Endothelial cell of umbilical vein (primary cell): ENCODE measurements around the gene UNKL. TPM values are rescaled to one million over a fixed set of nuclear protein-coding genes. Genes with fewer than 3 reads are reported as not detected.

Source experiments
- BruUV-seq: library from RNA; stranded (reverse); fragments of 400-500 nt; replicated peaks from 2 replicates; lab custom pipeline; 2021; lab: Mats Ljungman, UMichigan
- CTCF ChIA-PET: fragments of 300-600, 350-600 bp; sonication (Branson Sonifier 250); formaldehyde crosslinking; loops from one replicate; lab custom pipeline; 2021; ENCODE audit warnings: antibody characterized with exemption, inconsistent platforms; lab: Charles Lee
- POLR2A ChIA-PET: fragments of 300-600, 350-600 bp; sonication (Branson Sonifier 250); formaldehyde crosslinking; loops from one replicate; lab custom pipeline; 2021; ENCODE audit warnings: antibody characterized with exemption, inconsistent platforms; lab: Charles Lee
- DNase-seq: peaks from one replicate; pipeline ENCODE4 v3.0.0-alpha.2; 2011; ENCODE audit warnings: low read depth, low spot score
- FAIRE-seq: peaks from 2 replicates; lab custom pipeline; 2011; peaks lifted over from hg19 to GRCh38; lab: Jason Lieb, UNC
- H2AFZ ChIP-seq: 2 replicates; pipeline ENCODE4 v1.6.0; 2012; ENCODE audit warnings: low read depth, low read length, control low read depth, inconsistent platforms
- H3K27ac ChIP-seq: 2 replicates; pipeline ENCODE4 v1.5.1; 2011; ENCODE audit warnings: low read depth, mild to moderate bottlenecking, control low read depth, low read length, moderate library complexity; ENCODE audit not compliant: insufficient read depth
- H3K27me3 ChIP-seq, 2 experiments: 2 replicates each; pipeline versions ENCODE4 v1.6.0 to v1.6.1; 2011; ENCODE audit warnings: low read length in 2 of 2, mixed read lengths in 1 of 2; ENCODE audit not compliant: control insufficient read depth in 2 of 2, insufficient read depth in 2 of 2
- H3K36me3 ChIP-seq, 2 experiments: 2 replicates in 1 of 2; 3 replicates in 1 of 2; pipeline ENCODE4 v1.5.1; 2011; ENCODE audit warnings: low read length in 2 of 2, mild to moderate bottlenecking in 1 of 2, moderate library complexity in 1 of 2; ENCODE audit not compliant: control insufficient read depth in 2 of 2, insufficient read depth in 2 of 2; ENCODE audit errors: extremely low read depth in 1 of 2
- H3K4me1 ChIP-seq: 3 replicates; pipeline ENCODE4 v1.5.1; 2011; ENCODE audit warnings: mild to moderate bottlenecking, low read length; ENCODE audit not compliant: control insufficient read depth, insufficient read depth; ENCODE audit errors: extremely low read depth
- H3K4me2 ChIP-seq: 2 replicates; pipeline ENCODE4 v1.6.1; 2011; ENCODE audit warnings: low read length, control low read depth, mixed read lengths; ENCODE audit not compliant: insufficient read depth
- H3K4me3 ChIP-seq, 3 experiments: fragments of 200-600 bp in 1 of 3; sonication (generic), shearing (Covaris generic) in 1 of 3; replicated peaks in 1 of 3; 2 replicates each; pipeline ENCODE4 v1.5.1; 2011 to 2016; ENCODE audit warnings: control low read depth in 3 of 3, low read length in 3 of 3, mild to moderate bottlenecking in 2 of 3, inconsistent platforms in 1 of 3, low read depth in 1 of 3, moderate library complexity in 1 of 3; ENCODE audit not compliant: insufficient read depth in 1 of 3
- H3K79me2 ChIP-seq: 2 replicates; pipeline ENCODE4 v1.6.0; 2012; ENCODE audit warnings: low read length, inconsistent platforms; ENCODE audit not compliant: control insufficient read depth, insufficient read depth
- H3K9ac ChIP-seq: replicated peaks from 2 replicates; pipeline ENCODE3; 2011; ENCODE audit warnings: low read length, control low read depth; ENCODE audit not compliant: insufficient read depth; ENCODE audit errors: extremely low read depth
- H3K9me1 ChIP-seq: replicated peaks from 3 replicates; pipeline ENCODE4 v1.6.0; 2011; ENCODE audit warnings: mild to moderate bottlenecking, low read length; ENCODE audit not compliant: control insufficient read depth, insufficient read depth; ENCODE audit errors: extremely low read depth
- H3K9me3 ChIP-seq: replicated peaks from 2 replicates; pipeline ENCODE4 v1.5.1; 2012; ENCODE audit warnings: low read length, inconsistent platforms; ENCODE audit not compliant: control insufficient read depth, insufficient read depth
- H4K20me1 ChIP-seq: replicated peaks from 2 replicates; pipeline ENCODE3; 2011; ENCODE audit warnings: mild to moderate bottlenecking, low read length; ENCODE audit not compliant: control insufficient read depth, insufficient read depth; ENCODE audit errors: extremely low read depth
- CTCF ChIP-seq, 2 donors: IDR thresholded peaks; 1 replicate in 1 of 2; 2 replicates in 1 of 2; pipeline ENCODE4 v1.5.1; 2011; ENCODE audit warnings: low read length in 2 of 2, mild to moderate bottlenecking in 2 of 2, moderate library complexity in 2 of 2, control low read depth in 1 of 2, inconsistent platforms in 1 of 2, low read depth in 1 of 2; ENCODE audit not compliant: insufficient read depth in 1 of 2; ENCODE audit errors: extremely low read depth in 1 of 2
- GATA2 ChIP-seq: IDR thresholded peaks from 2 replicates; pipeline ENCODE4 v1.7.0; 2011; ENCODE audit warnings: low read depth, mild to moderate bottlenecking, moderate library complexity, mixed read lengths, low read length; ENCODE audit not compliant: insufficient read length, insufficient read depth
- JUN ChIP-seq: IDR thresholded peaks from 2 replicates; pipeline ENCODE4 v1.6.1; 2011; ENCODE audit warnings: borderline replicate concordance, low read depth; ENCODE audit not compliant: insufficient read length, insufficient read depth
- MAX ChIP-seq: IDR thresholded peaks from 2 replicates; pipeline ENCODE4 v1.6.1; 2011; ENCODE audit not compliant: insufficient read depth, insufficient read length
- MYC ChIP-seq: IDR thresholded peaks from one replicate; pipeline ENCODE4 v1.6.1; 2011; ENCODE audit warnings: mild to moderate bottlenecking, low read depth, low read length
- POLR2A ChIP-seq: IDR thresholded peaks from 2 replicates; pipeline ENCODE4 v1.6.1; 2012; ENCODE audit warnings: low read depth, mild to moderate bottlenecking, control low read depth, low read length
- dilution Hi-C: fragments of 300-500 bp; cut with MboI; formaldehyde crosslinking; loops from one replicate; pipeline ENCODE4 v1.15.0; 2019; ENCODE audit warnings: low sequenced_read_pairs; ENCODE audit not compliant: extremely low pct_ligation_motif_present
- intact Hi-C: fragments of 100-400 bp; cut with micrococcal nuclease; formaldehyde crosslinking; loops from one replicate; pipeline ENCODE4 v1.10.0; 2022
- polyA plus RNA-seq, 4 experiments: library from polyadenylated mRNA; depleted of rRNA in 3 of 4; stranded (reverse) in 3 of 4; unstranded in 1 of 4; fragments of >200 nt; gene quantifications; 2 replicates each; pipeline versions ENCODE4 v1.2.1 to v1.2.3, GENCODE V29; 2011 to 2012; ENCODE audit warnings: missing spikeins in 1 of 4
- total RNA-seq: library from RNA; stranded (reverse); gene quantifications from 2 replicates; pipeline ENCODE4 v1.2.3, GENCODE V29; 2021

Gene UNKL
- total and polyA plus RNA-seq, 2 donors (not counting 3 experiments of a cell fraction or from before 2014, with no cell fraction given) = 17.1 to 32.8 TPM

- intact Hi-C loops = no loop called here
- peaks cover 0 to 52% of the 10 kb centered on the region in 2 experiments for H3K36me3 ChIP-seq
Measured at GRCh38 chr16:1450841-1451240, 36.3 kb upstream of the UNKL start.

More at GRCh38 chr16:1450841-1451240, 36.3 kb upstream of the UNKL start:
- dilution Hi-C loops = no loop called here
- ChIA-PET CTCF (no interaction called here), POLR2A (no interaction called here)
- no peaks in the 10 kb centered on the region for H4K20me1 ChIP-seq
- no peaks in the 10 kb centered on the region for H3K9me1 ChIP-seq
- no peak overlapping the region for H2AFZ ChIP-seq
- no peaks in the 10 kb centered on the region for H3K9me3 ChIP-seq
- H3K9ac ChIP-seq = no peak overlapping the region
- no peak overlapping the region for H3K4me2 ChIP-seq
- TF ChIP-seq MYC = no peak
- no peak for TF ChIP-seq CTCF (IDR thresholded peaks at IDR 0.05; ENCODE audit: extremely low read depth in 1 of 2, insufficient read depth in 1 of 2, low read depth in 1 of 2, low read length in 2 of 2)
- no peak for TF ChIP-seq MAX
- TF ChIP-seq POLR2A = no peak
- no peak for TF ChIP-seq GATA2
- no peak for TF ChIP-seq JUN
- no peaks in the 10 kb centered on the region for H3K4me1 ChIP-seq
- H3K27ac ChIP-seq = no peak overlapping the region
- H3K27me3 ChIP-seq = no peaks in the 10 kb centered on the region
- BruUV-seq = no TSS peak
- no peak for FAIRE-seq
- no peak for DNase-seq
- H3K4me3 ChIP-seq = no peak overlapping the region
- no peaks in the 10 kb centered on the region for H3K79me2 ChIP-seq
